ENCODE data around the gene CCDC86.

- TF ChIP-seq CTCF (IDR thresholded peaks at IDR 0.05) (no peak), POLR2A (IDR thresholded peaks at IDR 0.05) (no peak)
Observed at GRCh38 chr11:60848714-60849151, 6.8 kb downstream of the CCDC86 start.

Data from uterus (tissue), 2 donors.